GM19238 (cell line): ENCODE data around the gene GRXCR2.
"Not testable (repeated sequence)": the region's sequence is repeated elsewhere in the genome, so short reads cannot be mapped to it uniquely, and the experiment has no call there.

Source experiments
- DNase-seq: peaks from one replicate; pipeline ENCODE4 v3.0.0; 2011; ENCODE audit warnings: low spot score; ENCODE audit not compliant: insufficient read length

The GRXCR2 gene, protein sequence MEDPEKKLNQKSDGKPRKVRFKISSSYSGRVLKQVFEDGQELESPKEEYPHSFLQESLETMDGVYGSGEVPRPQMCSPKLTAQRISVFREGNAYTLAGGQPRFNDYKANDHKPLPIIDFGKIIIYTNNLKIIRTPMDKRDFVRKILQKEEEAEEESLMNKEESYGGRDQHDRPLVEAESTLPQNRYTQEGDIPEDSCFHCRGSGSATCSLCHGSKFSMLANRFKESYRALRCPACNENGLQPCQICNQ

DNA sequence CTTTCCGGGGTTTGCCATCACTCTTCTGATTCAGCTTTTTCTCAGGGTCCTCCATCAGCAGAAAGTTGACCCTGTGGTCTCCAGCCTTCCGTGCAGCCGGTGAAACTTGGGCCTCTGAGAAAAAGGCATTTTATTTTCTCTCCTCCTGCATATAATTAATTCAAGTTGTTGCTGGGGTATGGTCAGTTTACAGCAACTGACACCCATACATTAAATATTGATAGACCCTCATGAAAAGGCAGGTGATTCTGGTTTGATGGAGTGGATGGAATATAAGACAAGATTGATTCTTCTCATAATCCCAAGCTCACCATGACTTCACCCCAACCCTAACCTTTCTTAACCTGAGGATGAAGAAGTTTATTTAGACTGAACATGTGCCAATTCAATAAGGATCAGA, at the start of gene GRXCR2:
GRXCR2 (minus strand) TSS at position 101 of the 400 bp plus-strand sequence; CDS start at position 55, 46 bp downstream.
- DNase-seq = no peak

DNA sequence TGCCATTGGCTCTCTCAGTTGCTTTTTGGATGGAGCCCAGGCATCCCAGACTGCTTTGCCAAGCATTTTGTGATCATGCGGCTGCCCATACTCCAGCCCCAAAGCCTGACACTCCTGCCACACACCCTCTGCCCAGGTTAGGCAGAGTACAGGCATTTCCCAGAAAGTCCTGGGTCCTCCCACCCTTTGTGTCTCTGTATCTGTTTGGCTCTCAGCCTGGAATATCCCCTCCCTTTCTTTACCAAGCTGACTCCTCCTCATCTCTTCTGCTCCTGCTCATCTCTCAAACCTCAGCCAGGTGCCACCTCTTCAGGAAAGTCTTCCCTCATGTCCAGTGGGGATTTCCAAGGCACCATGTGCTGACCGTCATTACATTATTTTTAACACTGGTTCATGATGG, 49.2 kb upstream of the GRXCR2 start:
- no peak for DNase-seq

DNA sequence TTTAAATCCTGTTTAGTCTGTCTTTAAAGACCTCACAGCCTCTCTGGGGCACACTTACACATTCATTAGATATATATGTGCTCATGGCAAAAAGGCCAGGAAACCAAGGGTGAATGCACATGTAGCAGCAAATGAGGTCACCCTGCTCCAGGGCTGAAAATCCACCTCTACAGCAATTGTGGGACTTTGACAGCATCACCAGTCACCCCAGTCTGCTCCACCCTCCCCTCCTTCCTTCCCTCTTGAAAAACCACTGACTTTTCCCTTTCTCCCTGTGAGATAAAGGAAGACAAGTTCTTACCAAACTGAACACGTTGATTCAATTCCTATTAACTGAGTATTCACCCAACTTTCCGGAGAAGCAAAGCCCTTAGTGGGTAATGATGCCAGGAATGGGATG, 48.4 kb upstream of the GRXCR2 start:
- DNase-seq = no peak

DNA sequence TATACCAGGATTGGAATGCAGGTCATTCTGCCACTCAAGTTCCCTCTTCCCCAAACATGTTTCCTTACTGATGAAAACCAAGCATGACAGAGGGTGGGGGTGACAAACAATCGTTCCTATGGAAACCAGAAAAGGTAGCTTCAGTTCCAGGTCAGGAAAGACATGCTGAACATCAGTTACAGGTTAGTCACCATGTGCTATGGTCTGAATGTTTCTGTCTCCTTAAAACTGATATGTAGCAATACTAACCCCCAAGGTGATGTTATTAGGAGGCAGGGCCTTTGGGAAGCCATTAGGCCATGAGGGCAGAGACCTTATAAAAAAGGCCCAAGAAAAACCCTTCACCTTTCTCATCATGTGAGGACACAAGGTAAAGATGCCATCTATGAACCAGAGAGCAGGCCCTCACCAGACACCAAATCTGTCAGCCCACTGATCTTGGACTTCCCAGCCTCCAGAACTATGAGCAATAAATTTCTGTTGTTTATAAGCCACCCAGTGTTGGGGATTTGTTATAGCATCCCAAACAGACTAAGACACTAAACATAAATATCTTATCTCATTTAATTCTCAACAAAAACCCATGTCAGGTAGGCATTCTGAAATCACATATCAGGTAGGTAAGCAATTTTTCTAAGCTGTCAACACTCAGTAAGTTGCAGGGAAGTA, 47.9 kb upstream of the GRXCR2 start:
- no peak for DNase-seq

DNA sequence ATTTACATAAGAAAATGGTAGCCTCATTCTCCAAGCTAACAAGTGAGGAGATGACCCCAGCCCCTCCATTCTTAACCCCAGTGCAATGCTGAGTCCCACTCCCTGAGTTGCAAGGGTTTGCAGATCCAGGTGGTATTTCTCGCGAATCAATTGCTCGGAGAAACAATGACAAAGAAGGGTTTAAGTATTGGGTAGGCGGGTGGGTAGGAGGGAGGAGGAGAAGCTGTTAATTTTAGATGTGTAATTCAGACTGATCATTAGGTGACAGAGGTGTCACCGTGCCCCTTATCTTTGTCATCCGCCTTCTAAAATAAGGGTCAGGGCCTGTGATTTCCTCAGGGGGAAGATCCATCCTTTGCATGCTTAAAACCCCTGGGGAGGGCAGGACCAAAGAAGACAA, 46.6 kb upstream of the GRXCR2 start:
- DNase-seq = no peak

DNA sequence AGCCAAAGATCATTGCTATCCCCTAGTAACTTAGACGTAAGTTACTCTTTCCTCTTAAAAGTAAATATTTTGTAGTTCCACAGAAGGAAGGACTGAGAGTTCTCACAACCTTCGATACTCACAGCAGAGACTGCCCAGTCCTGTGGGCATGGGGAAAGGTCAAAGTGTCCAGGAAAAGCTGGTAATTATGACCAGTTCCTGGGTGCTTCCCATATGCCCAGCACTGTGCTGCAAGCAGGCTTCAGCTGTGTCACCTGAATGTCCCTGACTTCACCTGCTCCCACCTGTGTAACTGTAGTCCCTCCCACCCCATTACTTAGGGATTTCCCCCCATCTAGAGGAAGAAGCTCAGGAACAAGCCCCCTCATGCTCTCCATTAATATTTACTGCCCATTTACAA, 45.6 kb upstream of the GRXCR2 start:
- no peak for DNase-seq

DNA sequence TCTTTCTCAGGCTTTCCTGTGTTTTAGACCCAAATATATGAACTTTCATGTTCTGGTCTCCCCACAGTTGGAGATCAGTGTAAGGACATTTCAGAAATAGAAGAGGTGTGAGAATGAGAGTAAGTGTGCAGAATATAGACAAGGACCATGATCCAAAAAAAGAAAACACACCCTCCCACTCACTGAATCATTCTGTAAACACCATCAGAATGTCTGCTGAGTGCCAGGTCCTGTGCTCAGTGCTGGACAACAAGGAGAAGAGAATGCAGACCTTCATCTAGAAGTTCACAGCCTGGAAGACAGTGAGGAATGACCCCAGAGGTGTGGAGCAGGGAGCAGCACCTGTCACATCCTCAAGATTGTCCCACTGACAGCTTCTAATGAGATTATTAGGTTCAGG, 44.5 kb upstream of the GRXCR2 start:
- DNase-seq = no peak

DNA sequence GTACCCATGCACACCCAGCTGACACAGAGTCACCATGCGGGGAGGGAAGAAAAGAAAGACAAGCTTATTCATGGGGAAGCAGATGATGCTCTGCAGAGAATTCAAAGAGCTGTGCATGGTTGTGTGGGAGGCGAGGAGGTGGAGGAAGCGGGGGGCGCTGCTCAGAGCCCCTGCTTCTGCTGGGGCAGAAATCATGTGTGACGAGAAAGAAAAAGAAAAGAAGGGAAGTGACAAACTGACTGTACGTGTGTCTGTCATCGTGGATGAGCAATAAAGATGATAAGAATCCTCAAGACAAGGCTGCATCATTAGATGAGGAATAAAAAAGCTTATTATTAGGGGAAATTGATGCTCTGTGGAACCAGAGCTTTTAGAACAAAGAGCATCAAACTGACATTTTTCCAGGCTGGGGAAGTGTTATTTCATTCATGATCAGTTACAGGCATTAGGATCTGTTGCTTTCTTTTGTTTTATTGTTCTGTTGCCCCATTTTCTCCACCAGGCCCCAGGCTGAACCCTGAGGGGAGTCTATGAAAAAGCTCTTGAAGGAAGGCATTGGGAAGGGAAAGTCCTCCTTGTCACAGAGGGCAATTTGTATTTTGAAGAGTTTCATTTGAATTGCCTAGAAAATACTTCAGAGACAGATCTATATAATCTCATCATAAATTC, 43.3 kb upstream of the GRXCR2 start:
- no peak for DNase-seq

DNA sequence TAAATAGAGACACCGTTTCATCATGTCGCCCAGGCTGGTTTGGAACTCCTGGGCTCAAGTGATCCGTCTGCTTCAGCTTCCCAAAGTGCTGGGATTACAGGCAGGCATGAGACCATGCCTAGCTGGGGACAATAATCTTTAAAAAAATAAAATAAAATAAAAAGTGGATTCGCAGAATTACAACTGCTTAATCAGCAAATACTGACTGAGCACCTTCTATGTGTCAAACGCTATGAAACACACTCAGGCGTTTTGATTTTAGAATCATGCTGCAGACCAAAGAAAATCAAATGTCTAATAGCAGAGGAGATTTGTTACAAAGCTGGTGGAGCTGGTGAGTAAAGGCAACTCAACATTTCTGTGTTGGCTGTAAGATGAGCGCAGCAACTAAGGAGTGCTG, 40.9 kb upstream of the GRXCR2 start:
- no peak for DNase-seq

DNA sequence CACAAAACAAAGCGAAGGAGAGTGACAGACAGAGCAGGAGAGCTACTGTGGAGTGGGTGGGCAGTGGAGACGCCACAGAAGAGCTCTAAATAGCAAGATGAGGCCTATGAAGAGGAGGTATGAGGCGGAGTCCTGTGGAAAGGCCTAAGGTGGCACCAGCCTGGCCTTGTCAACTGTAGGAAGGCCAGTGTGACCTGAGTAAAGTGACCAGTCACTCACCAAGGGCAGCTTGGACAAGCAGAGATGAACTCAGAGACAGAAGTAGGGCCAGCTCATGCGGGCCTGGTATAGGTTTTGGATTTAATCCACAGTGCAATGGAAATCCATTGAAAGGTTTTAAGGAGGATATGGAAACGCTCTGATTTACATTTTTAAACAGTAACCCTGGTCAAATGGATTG, 39.8 kb upstream of the GRXCR2 start:
- no peak for DNase-seq

DNA sequence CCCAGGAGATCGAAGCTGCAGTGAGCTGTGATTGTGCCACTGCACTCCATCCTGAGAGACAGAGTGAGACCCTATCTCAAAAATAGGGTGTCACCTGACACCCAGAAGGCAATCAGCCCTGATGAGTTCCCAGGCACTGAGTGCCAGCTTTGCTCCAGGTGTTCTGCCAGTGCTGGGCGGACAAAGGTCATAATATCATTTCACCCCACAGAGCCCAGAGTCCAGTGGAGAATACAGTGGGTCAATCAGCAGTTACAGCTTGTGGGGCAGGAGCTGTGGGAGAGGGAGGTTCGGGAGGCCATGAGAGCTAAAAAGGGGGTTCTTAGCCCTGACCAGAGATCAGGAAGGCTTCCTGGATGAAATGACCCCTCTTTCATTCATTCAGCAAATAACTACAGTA, 39.2 kb upstream of the GRXCR2 start:
- no peak for DNase-seq

DNA sequence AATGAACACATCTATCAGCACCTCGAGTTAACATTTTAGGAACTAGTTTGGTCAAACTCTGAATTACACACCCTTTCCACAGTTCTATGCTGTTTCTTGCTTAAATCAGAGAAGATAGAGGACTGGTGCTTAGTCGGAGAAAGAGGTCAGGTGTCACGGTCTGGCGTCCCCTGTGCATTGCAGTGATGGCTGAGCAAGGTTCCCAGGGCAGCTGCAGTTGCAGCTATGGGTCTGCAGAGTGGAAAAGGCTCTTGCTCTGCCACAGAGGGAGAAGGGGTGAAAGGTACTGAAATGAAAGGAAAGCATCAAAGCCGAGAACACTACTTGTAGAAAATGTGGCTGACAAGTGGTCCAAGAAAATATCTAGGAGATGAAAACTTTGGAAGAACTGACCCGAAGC, 38.4 kb upstream of the GRXCR2 start:
- DNase-seq = no peak

DNA sequence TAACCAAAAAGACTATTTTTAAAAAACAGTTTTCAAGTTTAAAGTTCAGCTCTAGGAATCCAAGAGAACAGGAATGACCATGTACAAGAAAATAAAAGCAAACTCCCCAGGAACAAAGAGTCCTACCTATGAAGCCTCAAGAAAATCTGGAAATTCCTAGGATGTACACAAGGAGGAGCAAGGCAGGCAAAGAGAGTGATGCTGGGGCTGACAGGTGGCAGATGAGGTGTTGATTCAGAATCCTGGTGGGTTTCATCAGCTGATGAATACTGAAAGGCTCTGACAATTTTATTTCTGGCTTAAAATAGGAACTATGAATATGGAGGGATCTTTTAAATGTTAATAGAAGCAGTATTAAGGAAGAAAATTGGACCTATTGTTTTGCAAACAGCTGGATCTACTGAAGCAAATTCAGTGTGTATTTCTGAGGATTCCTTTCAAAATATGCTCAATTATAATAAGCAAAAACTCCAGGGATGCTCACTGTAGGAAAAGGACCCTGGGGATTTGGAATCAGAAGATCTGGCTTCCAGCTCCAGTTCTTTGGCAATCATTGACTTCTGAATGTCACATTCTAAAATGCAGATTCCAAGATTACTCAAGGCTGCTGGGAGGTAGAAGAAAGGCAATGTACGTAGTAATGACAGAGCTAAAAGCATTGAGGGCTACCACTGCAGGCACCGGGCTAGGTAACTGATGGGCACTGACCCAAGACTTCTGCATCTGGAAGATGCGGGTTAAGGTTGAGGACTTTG, 35.6 kb upstream of the GRXCR2 start:
- no peak for DNase-seq

DNA sequence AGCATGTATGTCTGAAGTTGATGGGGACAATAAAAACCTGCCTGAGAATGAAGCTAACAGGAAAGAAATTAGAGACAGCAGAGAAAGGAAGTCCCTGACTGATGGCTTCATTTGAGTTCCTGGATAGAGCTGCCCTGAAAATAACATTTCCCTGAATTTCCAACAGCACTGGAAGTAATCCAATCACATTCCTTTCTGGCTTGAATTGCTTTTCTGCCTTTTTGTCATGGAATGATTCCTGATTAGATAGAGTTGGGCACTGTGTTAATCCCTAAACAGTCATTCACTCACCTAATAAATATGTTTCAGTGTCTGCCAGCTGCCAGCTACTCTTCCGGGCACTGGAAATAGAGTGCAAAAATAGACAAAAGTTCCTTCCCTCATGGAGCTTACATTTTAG, 33.6 kb upstream of the GRXCR2 start:
- DNase-seq = no peak

DNA sequence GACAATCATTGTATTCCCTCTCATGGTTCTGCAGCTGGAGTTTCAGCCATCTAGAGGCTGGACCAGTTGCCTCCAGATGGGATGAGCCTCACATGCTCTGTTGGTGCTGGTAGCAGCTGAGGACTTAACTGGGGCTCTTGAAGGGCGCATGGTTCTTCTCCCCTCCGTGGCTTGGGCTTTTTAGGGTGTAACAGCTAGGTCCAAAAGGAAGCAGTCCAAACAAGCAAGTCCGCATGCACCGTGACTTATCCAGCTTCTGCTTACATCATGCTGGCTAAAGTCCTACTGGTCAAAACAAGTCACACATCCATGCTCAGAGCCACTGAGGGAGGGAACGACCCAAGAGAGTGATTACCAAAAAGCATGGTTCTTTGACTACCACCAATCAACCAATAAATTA, 31.9 kb upstream of the GRXCR2 start:
- no peak for DNase-seq

DNA sequence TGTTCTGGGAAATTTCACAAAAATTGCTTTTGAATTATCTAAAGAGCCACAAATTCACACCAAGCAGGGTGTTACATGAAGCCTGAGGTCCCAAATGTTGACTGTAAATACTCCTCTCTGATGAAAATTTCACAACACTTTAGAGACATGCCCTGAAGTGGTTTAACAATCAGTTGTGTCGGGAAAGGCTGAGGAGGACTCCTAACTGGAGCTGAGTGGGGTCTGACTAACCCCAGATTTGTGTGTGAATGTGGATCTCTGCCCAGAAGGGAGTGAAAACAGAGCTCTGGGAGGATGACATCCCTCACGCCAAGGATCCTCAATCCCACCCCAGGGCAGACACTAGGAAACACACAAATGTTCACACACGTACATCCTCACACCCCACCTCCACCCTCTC, 31.1 kb upstream of the GRXCR2 start:
- DNase-seq = no peak

DNA sequence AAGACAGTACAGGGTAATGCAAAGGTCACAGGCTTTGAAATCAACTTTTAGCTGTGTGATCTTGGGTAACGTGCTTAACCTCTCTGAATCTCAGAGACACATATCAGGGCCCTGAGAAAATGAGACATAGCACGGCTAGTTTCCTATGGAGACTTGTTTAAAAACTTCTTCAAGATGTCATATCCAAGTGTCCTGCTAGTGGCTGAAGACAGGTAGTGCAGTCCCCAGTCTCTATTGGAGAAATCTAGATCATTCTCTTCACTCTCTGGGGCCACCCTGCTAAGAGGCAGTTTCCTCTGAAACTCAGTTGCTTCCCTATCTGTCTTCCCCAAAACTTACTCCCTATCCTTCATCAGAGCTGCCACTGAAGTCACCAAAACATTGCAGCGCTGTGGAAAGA, 30.3 kb upstream of the GRXCR2 start:
- no peak for DNase-seq

DNA sequence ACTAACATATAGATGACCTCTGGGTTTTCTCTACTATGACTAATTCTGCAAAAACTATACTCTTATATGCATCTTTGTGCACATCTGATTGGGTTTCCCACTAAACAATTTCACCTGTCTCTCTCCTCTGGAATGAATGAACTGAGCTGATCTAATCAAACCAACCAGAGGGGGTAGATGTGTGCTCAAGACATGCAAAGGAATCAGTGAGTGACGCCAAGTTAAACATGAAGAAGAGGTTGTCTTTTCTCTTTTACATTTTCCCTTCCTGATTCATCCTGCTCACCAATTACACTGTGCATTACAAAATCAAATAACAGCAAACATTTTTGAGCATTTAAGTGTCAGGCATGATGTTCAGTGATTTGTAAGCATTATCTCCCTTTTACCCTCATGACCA, 29.6 kb upstream of the GRXCR2 start:
- no peak for DNase-seq

DNA sequence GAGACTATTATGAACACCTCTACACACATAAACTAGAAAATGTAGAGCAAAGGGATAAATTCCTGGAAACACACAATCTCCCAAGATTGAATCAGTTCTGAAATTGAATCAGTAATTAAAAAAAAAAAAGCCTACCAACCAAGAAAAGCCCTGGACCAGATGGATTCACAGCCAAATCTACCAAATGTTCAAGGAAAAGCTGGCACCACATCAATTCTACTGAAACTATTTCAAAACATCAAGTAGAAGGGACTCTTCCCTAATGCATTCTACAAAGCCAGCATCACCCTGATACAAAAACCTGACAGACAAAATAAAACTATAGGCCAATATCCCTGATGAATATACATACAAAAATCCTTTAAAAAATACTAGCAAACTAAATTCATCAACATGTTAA, 25.4 kb upstream of the GRXCR2 start:
- DNase-seq = no peak

DNA sequence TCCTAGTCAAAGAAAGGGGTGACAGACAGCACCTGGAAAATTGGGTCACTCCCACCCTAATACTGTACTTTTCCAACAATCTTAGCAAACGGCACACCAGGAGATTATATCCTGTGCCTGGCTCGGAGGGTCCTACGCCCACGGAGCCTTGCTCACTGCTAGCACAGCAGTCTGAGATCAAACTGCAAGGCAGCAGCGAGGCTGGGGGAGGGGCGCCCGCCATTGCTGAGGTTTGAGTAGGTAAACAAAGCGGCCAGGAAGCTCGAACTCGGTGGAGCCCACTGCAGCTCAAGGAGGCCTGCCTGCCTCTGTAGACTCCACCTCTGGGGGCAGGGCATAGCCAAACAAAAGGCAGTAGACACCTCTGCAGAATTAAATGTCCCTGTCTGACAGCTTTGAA, 18.6 kb upstream of the GRXCR2 start:
- not testable (repeated sequence) for DNase-seq

DNA sequence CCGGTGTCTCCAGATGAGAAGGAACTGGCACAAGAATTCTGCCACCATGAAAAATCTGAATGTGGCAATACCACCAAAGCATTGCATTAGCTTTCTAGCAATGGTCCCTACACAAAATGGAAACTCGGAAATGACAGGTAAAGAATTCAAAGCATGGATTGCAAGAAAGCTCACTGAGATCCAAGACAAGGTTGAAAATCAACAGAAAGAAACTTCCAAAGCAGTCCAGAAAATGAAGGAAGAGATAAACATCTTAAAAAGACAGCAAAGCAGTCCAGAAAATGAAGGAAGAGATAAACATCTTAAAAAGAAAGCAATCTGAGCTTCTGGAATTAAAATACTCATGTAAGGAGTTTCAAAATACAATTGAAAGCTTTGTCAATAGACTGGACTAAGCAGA, 16.8 kb upstream of the GRXCR2 start:
- no peak for DNase-seq

DNA sequence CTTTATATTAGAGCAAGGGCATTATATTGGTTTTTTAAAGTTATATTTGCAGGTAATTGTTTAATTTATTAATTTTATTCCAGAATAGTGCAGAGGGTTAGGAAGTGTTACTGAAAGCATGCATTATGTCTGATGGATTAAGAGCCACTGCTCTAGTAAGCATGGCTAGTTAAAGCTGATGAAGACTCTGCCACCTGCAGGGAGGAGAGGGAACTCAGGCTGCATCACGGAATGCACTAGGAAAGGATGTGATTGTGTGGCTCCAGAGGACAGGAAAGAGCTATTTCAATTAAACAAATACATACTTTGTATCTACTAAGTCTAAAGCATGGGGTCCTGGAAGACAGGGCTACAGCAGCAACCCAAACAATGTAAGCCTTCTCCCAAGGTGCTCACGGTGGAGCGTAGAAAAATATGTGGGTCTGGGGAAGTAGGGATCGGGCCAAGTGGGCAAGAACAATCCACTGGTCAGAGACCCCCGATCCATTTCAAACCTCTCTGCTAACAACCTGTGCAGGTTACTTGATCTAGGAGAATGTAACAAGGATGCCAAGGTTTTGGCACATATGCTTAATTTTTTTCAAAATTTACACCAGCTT, 15.3 kb upstream of the GRXCR2 start:
- no peak for DNase-seq
